GM12878 (cell line): ENCODE results near the gene FOXP1.

Experiments
- CHD2 ChIP-seq: IDR thresholded peaks from 2 replicates; pipeline ENCODE4 v1.6.1; 2011; ENCODE audit warnings: low read depth, low read length, improper control_type of control experiment, borderline replicate concordance
- EZH2 ChIP-seq: IDR thresholded peaks from 2 replicates; pipeline ENCODE4 v1.6.1; 2012; ENCODE audit warnings: low read depth, mild to moderate bottlenecking, control low read depth, inconsistent platforms, low read length, borderline replicate concordance; ENCODE audit not compliant: control insufficient read depth
- GABPA ChIP-seq: IDR thresholded peaks from 2 replicates; pipeline ENCODE4 v1.6.1; 2014; ENCODE audit warnings: antibody characterized with exemption, low read depth, mild to moderate bottlenecking, inconsistent platforms
- HCFC1 ChIP-seq: fragments of 150-350 bp; IDR thresholded peaks from 2 replicates; pipeline ENCODE4 v1.6.1; 2014; ENCODE audit warnings: low read length
- JUND ChIP-seq: IDR thresholded peaks from 2 replicates; pipeline ENCODE4 v1.6.1; 2012; ENCODE audit warnings: low read depth, mild to moderate bottlenecking, low read length, improper control_type of control experiment, moderate library complexity
- POLR2A ChIP-seq: IDR thresholded peaks from 2 replicates; pipeline ENCODE4 v1.6.1; 2011; ENCODE audit warnings: low read depth, mild to moderate bottlenecking, low read length
- POLR2AphosphoS2 ChIP-seq: IDR thresholded peaks from 2 replicates; pipeline ENCODE4 v1.6.1; 2011; ENCODE audit warnings: low read depth, mild to moderate bottlenecking, low read length, improper control_type of control experiment, moderate library complexity
- SP1 ChIP-seq: IDR thresholded peaks from one replicate; pipeline ENCODE4 v1.6.1; 2011; ENCODE audit warnings: low read depth, low read length
- TAF1 ChIP-seq: IDR thresholded peaks from 2 replicates; pipeline ENCODE4 v1.6.1; 2011; ENCODE audit warnings: mild to moderate bottlenecking, low read depth, low read length, borderline replicate concordance
- TF ChIP-seq, protein P1 (sequence below): IDR thresholded peaks from 2 replicates; pipeline ENCODE4 v1.6.1; 2011; ENCODE audit warnings: low read depth, low read length, improper control_type of control experiment, borderline replicate concordance
- TF ChIP-seq, protein P2 (sequence below), 3 experiments: IDR thresholded peaks in 2 of 3; conservative IDR thresholded peaks in 1 of 3; 2 replicates each; pipeline ENCODE4 v1.5.1; 2011; ENCODE audit warnings: low read depth in 3 of 3, low read length in 3 of 3, mild to moderate bottlenecking in 3 of 3, control low read depth in 2 of 3, moderate library complexity in 2 of 3, inconsistent platforms in 1 of 3, mixed read lengths in 1 of 3; ENCODE audit not compliant: control insufficient read depth in 2 of 3, insufficient read depth in 1 of 3; ENCODE audit errors: extremely low read depth in 1 of 3
- TF ChIP-seq, protein P3 (sequence below): IDR thresholded peaks from 2 replicates; pipeline ENCODE4 v1.6.1; 2011; ENCODE audit warnings: borderline replicate concordance, low read depth, mild to moderate bottlenecking, moderate library complexity, low read length; ENCODE audit not compliant: insufficient read depth, poor library complexity, severe bottlenecking
- TF ChIP-seq, protein P4 (sequence below): fragments of 450-650 bp; formaldehyde crosslinking; IDR thresholded peaks from 2 replicates; pipeline ENCODE4 v1.4.0; 2020; ENCODE audit warnings: mild to moderate bottlenecking, moderate library complexity

DNA sequence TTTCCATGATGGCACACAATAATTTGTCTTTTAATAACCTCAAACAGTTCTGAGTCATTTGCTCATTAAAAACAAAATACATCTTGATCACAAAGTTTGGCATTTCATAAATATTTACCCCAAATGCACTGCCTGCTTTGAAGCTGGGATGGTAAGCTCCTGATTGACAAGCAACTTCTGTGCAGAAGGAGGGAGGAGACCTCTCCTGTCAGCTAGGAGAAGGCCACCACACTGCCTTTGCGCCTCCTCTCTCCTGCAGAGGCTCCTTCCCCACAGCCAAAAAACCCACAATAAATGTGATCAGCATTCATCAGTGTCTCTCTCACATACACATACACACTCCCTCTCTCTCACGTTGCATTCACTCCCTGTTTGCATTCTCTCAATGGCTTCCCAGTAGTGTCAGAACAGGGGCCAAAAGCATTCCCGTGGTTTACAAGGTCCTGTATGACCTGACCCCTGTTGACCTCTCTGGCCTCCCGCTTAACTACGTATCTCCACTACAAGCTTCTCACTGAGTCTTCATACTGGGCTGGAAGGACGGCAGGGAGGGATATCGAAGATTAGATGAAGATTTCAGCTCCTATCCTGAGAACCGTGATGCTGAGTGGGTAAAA is 216.4 kb downstream of the FOXP1 start:
- TF ChIP-seq, protein P1, sequence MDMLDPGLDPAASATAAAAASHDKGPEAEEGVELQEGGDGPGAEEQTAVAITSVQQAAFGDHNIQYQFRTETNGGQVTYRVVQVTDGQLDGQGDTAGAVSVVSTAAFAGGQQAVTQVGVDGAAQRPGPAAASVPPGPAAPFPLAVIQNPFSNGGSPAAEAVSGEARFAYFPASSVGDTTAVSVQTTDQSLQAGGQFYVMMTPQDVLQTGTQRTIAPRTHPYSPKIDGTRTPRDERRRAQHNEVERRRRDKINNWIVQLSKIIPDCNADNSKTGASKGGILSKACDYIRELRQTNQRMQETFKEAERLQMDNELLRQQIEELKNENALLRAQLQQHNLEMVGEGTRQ: no peak
- no peak for TF ChIP-seq POLR2A
- TF ChIP-seq, protein P2, sequence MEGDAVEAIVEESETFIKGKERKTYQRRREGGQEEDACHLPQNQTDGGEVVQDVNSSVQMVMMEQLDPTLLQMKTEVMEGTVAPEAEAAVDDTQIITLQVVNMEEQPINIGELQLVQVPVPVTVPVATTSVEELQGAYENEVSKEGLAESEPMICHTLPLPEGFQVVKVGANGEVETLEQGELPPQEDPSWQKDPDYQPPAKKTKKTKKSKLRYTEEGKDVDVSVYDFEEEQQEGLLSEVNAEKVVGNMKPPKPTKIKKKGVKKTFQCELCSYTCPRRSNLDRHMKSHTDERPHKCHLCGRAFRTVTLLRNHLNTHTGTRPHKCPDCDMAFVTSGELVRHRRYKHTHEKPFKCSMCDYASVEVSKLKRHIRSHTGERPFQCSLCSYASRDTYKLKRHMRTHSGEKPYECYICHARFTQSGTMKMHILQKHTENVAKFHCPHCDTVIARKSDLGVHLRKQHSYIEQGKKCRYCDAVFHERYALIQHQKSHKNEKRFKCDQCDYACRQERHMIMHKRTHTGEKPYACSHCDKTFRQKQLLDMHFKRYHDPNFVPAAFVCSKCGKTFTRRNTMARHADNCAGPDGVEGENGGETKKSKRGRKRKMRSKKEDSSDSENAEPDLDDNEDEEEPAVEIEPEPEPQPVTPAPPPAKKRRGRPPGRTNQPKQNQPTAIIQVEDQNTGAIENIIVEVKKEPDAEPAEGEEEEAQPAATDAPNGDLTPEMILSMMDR (IDR thresholded peaks at IDR 0.05 in 2 of 3, conservative IDR thresholded peaks at IDR 0.05 in 1 of 3; ENCODE audit: control insufficient read depth in 2 of 3, extremely low read depth in 1 of 3, insufficient read depth in 1 of 3, low read depth in 3 of 3, low read length in 3 of 3): no peak
- TF ChIP-seq CHD2: no peak
- no peak for TF ChIP-seq EZH2
- TF ChIP-seq GABPA: no peak
- no peak for TF ChIP-seq SP1
- no peak for TF ChIP-seq JUND
- no peak for TF ChIP-seq HCFC1
- TF ChIP-seq TAF1: no peak
- TF ChIP-seq POLR2AphosphoS2: no peak
- TF ChIP-seq, protein P3, sequence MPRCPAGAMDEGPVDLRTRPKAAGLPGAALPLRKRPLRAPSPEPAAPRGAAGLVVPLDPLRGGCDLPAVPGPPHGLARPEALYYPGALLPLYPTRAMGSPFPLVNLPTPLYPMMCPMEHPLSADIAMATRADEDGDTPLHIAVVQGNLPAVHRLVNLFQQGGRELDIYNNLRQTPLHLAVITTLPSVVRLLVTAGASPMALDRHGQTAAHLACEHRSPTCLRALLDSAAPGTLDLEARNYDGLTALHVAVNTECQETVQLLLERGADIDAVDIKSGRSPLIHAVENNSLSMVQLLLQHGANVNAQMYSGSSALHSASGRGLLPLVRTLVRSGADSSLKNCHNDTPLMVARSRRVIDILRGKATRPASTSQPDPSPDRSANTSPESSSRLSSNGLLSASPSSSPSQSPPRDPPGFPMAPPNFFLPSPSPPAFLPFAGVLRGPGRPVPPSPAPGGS: no peak
- TF ChIP-seq, protein P4, sequence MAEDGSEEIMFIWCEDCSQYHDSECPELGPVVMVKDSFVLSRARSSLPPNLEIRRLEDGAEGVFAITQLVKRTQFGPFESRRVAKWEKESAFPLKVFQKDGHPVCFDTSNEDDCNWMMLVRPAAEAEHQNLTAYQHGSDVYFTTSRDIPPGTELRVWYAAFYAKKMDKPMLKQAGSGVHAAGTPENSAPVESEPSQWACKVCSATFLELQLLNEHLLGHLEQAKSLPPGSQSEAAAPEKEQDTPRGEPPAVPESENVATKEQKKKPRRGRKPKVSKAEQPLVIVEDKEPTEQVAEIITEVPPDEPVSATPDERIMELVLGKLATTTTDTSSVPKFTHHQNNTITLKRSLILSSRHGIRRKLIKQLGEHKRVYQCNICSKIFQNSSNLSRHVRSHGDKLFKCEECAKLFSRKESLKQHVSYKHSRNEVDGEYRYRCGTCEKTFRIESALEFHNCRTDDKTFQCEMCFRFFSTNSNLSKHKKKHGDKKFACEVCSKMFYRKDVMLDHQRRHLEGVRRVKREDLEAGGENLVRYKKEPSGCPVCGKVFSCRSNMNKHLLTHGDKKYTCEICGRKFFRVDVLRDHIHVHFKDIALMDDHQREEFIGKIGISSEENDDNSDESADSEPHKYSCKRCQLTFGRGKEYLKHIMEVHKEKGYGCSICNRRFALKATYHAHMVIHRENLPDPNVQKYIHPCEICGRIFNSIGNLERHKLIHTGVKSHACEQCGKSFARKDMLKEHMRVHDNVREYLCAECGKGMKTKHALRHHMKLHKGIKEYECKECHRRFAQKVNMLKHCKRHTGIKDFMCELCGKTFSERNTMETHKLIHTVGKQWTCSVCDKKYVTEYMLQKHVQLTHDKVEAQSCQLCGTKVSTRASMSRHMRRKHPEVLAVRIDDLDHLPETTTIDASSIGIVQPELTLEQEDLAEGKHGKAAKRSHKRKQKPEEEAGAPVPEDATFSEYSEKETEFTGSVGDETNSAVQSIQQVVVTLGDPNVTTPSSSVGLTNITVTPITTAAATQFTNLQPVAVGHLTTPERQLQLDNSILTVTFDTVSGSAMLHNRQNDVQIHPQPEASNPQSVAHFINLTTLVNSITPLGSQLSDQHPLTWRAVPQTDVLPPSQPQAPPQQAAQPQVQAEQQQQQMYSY (CRISPR knock-in tag): no peak
